Activated CD4-positive, alpha-beta memory T cell treated with anti-CD3 and anti-CD28 coated beads, Interleukin-2, amount 10 ng/mL, durations not matched to agents 7 days and 5 days (primary cell): ENCODE data around the gene SLC38A10. TPM values are rescaled to one million over a fixed set of nuclear protein-coding genes. Genes with fewer than 3 reads are reported as not detected.

Experiments used
- CTCF ChIA-PET: fragments of 350-600 bp; sonication (Branson Sonifier 250); formaldehyde crosslinking; loops from one replicate; lab custom pipeline; 2021; ENCODE audit warnings: antibody characterized with exemption, inconsistent platforms; lab: Charles Lee
- POLR2A ChIA-PET: fragments of 350-600 bp; sonication (Branson Sonifier 250); formaldehyde crosslinking; loops from one replicate; lab custom pipeline; 2021; ENCODE audit warnings: antibody characterized with exemption; lab: Charles Lee
- DNase-seq: peaks from one replicate; pipeline ENCODE4 v3.0.0-alpha.2; 2020
- H3K27ac Mint-ChIP-seq: one replicate; pipeline ENCODE4 v1.8.0; 2021; ENCODE audit warnings: mild to moderate bottlenecking, mixed read lengths
- H3K27me3 Mint-ChIP-seq: one replicate; pipeline ENCODE4 v1.8.0; 2021; ENCODE audit warnings: mixed read lengths
- H3K36me3 Mint-ChIP-seq: one replicate; pipeline ENCODE4 v1.8.0; 2021; ENCODE audit warnings: low read depth, mixed read lengths
- H3K4me1 Mint-ChIP-seq: one replicate; pipeline ENCODE4 v1.8.0; 2021; ENCODE audit warnings: mixed read lengths
- H3K4me3 Mint-ChIP-seq: one replicate; pipeline ENCODE4 v1.8.0; 2021; ENCODE audit warnings: mild to moderate bottlenecking, mixed read lengths
- H3K9me3 Mint-ChIP-seq: one replicate; pipeline ENCODE4 v1.8.0; 2021; ENCODE audit warnings: mixed read lengths
- total RNA-seq, 2 experiments: library from RNA; stranded (reverse); gene quantifications; one replicate each; pipeline ENCODE4 v1.2.3, GENCODE V29; 2021

The SLC38A10 gene
- total RNA-seq, 2 experiments from 2014 or later: 112 to 114 TPM

- H3K9me3 Mint-ChIP-seq: no peaks in the 10 kb centered on the region
- no peak for DNase-seq
- H3K27me3 Mint-ChIP-seq: peaks cover 17% of the 10 kb centered on the region
- CTCF ChIA-PET: no interaction called here
- no peaks in the 10 kb centered on the region for H3K4me1 Mint-ChIP-seq
- H3K27ac Mint-ChIP-seq: no peak overlapping the region
- POLR2A ChIA-PET: no interaction called here
- no peaks in the 10 kb centered on the region for H3K36me3 Mint-ChIP-seq
- no peak overlapping the region for H3K4me3 Mint-ChIP-seq
These were observed 40.1 kb upstream of the SLC38A10 start for GRCh38 chr17:81334987-81335772.

- POLR2A ChIA-PET: no interaction called here
These were observed 39.3 kb upstream of the SLC38A10 start for GRCh38 chr17:81334391-81334901.

GRCh38 chr17:81333616-81334368 lies 38.7 kb upstream of the SLC38A10 start:
- no peak overlapping the region for H3K4me3 Mint-ChIP-seq
- POLR2A ChIA-PET: no interaction called here

More at GRCh38 chr17:81334391-81334901, 39.3 kb upstream of the SLC38A10 start:
- peaks cover 2% of the 10 kb centered on the region for H3K4me1 Mint-ChIP-seq
- H3K9me3 Mint-ChIP-seq: no peaks in the 10 kb centered on the region
- no peaks in the 10 kb centered on the region for H3K36me3 Mint-ChIP-seq
- no peak for DNase-seq
- no peak overlapping the region for H3K4me3 Mint-ChIP-seq
- CTCF ChIA-PET: no interaction called here
- H3K27me3 Mint-ChIP-seq: peaks cover 14% of the 10 kb centered on the region
- no peak overlapping the region for H3K27ac Mint-ChIP-seq

GRCh38 chr17:81332914-81333528 lies 37.9 kb upstream of the SLC38A10 start:
- CTCF ChIA-PET: no interaction called here
- H3K27ac Mint-ChIP-seq: no peak overlapping the region
- no peaks in the 10 kb centered on the region for H3K36me3 Mint-ChIP-seq
- no peak for DNase-seq
- POLR2A ChIA-PET: no interaction called here
- peaks cover 5% of the 10 kb centered on the region for H3K4me1 Mint-ChIP-seq
- peaks cover 8% of the 10 kb centered on the region for H3K27me3 Mint-ChIP-seq
- no peaks in the 10 kb centered on the region for H3K9me3 Mint-ChIP-seq
- no peak overlapping the region for H3K4me3 Mint-ChIP-seq

More at GRCh38 chr17:81333616-81334368, 38.7 kb upstream of the SLC38A10 start:
- H3K27ac Mint-ChIP-seq: no peak overlapping the region
- H3K9me3 Mint-ChIP-seq: no peaks in the 10 kb centered on the region
- CTCF ChIA-PET: no interaction called here
- peaks cover 11% of the 10 kb centered on the region for H3K27me3 Mint-ChIP-seq
- H3K4me1 Mint-ChIP-seq: peaks cover 5% of the 10 kb centered on the region
- DNase-seq: no peak
- H3K36me3 Mint-ChIP-seq: no peaks in the 10 kb centered on the region

- DNase-seq: no peak
- Mint-ChIP-seq H3K36me3 (no peaks in the 10 kb centered on the region), H3K9me3 (no peaks in the 10 kb centered on the region), H3K4me3 (no peak overlapping the region), H3K27ac (no peak overlapping the region), H3K27me3 (peaks cover 8% of the 10 kb centered on the region), H3K4me1 (peaks cover 5% of the 10 kb centered on the region)
- ChIA-PET POLR2A (no interaction called here), CTCF (no interaction called here)
These were observed 37.2 kb upstream of the SLC38A10 start for GRCh38 chr17:81332118-81332834.

GRCh38 chr17:81331527-81332043 lies 36.5 kb upstream of the SLC38A10 start:
- CTCF ChIA-PET: no interaction called here

GRCh38 chr17:81330884-81331245 lies 35.8 kb upstream of the SLC38A10 start:
- ChIA-PET POLR2A (no interaction called here), CTCF (no interaction called here)
- Mint-ChIP-seq H3K4me3 (no peak overlapping the region), H3K27me3 (peaks cover 10% of the 10 kb centered on the region), H3K9me3 (no peaks in the 10 kb centered on the region), H3K4me1 (peaks cover 5% of the 10 kb centered on the region), H3K27ac (no peak overlapping the region), H3K36me3 (no peaks in the 10 kb centered on the region)
- no peak for DNase-seq

More at GRCh38 chr17:81331527-81332043, 36.5 kb upstream of the SLC38A10 start:
- Mint-ChIP-seq H3K27ac (no peak overlapping the region), H3K4me3 (no peak overlapping the region), H3K9me3 (no peaks in the 10 kb centered on the region), H3K27me3 (peaks cover 10% of the 10 kb centered on the region), H3K4me1 (peaks cover 5% of the 10 kb centered on the region), H3K36me3 (no peaks in the 10 kb centered on the region)
- DNase-seq: no peak
- POLR2A ChIA-PET: no interaction called here

- H3K36me3 Mint-ChIP-seq: no peaks in the 10 kb centered on the region
- no peak overlapping the region for H3K4me3 Mint-ChIP-seq
- POLR2A ChIA-PET: no interaction called here
- no peaks in the 10 kb centered on the region for H3K9me3 Mint-ChIP-seq
- peaks cover 10% of the 10 kb centered on the region for H3K27me3 Mint-ChIP-seq
- DNase-seq: no peak
- CTCF ChIA-PET: no interaction called here
- no peak overlapping the region for H3K27ac Mint-ChIP-seq
- H3K4me1 Mint-ChIP-seq: peaks cover 5% of the 10 kb centered on the region
These were observed 35.1 kb upstream of the SLC38A10 start for GRCh38 chr17:81329927-81330883.

GRCh38 chr17:81328978-81329926 lies 34.1 kb upstream of the SLC38A10 start:
- Mint-ChIP-seq H3K4me3 (no peak overlapping the region), H3K9me3 (no peaks in the 10 kb centered on the region), H3K36me3 (no peaks in the 10 kb centered on the region), H3K27ac (no peak overlapping the region), H3K4me1 (peaks cover 5% of the 10 kb centered on the region), H3K27me3 (peaks cover 10% of the 10 kb centered on the region)
- ChIA-PET CTCF (no interaction called here), POLR2A (no interaction called here)
- DNase-seq: no peak

GRCh38 chr17:81328489-81328888 lies 33.4 kb upstream of the SLC38A10 start:
- H3K4me1 Mint-ChIP-seq: peaks cover 5% of the 10 kb centered on the region
- H3K9me3 Mint-ChIP-seq: no peaks in the 10 kb centered on the region
- peaks cover 10% of the 10 kb centered on the region for H3K27me3 Mint-ChIP-seq
- no peak overlapping the region for H3K27ac Mint-ChIP-seq
- POLR2A ChIA-PET: no interaction called here
- no peak overlapping the region for H3K4me3 Mint-ChIP-seq
- no peaks in the 10 kb centered on the region for H3K36me3 Mint-ChIP-seq
- CTCF ChIA-PET: no interaction called here
- no peak for DNase-seq

- ChIA-PET POLR2A (no interaction called here), CTCF (no interaction called here)
- H3K4me1 Mint-ChIP-seq: peaks cover 5% of the 10 kb centered on the region
These were observed 30.7 kb upstream of the SLC38A10 start for GRCh38 chr17:81325714-81326358.

More at GRCh38 chr17:81325714-81326358, 30.7 kb upstream of the SLC38A10 start:
- DNase-seq: no peak
- H3K27ac Mint-ChIP-seq: no peak overlapping the region
- no peaks in the 10 kb centered on the region for H3K36me3 Mint-ChIP-seq
- H3K4me3 Mint-ChIP-seq: no peak overlapping the region
- no peaks in the 10 kb centered on the region for H3K9me3 Mint-ChIP-seq
- peaks cover 3% of the 10 kb centered on the region for H3K27me3 Mint-ChIP-seq
